Rectal smooth muscle tissue (tissue), 1 donor: ENCODE results near the gene PGPEP1.
"Not testable (repeated sequence)": the region's sequence is repeated elsewhere in the genome, so short reads cannot be mapped to it uniquely, and the experiment has no call there.

Experiments used
- H3K27ac ChIP-seq: one replicate; pipeline ENCODE4 v1.7.0; 2013; ENCODE audit warnings: low read depth, low read length, inconsistent platforms
- H3K27me3 ChIP-seq: one replicate; pipeline ENCODE4 v1.7.0; 2013; ENCODE audit warnings: low read length; ENCODE audit not compliant: control insufficient read depth, insufficient read depth
- H3K36me3 ChIP-seq: one replicate; pipeline ENCODE4 v1.7.0; 2013; ENCODE audit warnings: low read length; ENCODE audit not compliant: control insufficient read depth, insufficient read depth
- H3K4me1 ChIP-seq: one replicate; pipeline ENCODE4 v1.7.0; 2013; ENCODE audit warnings: low read length; ENCODE audit not compliant: control insufficient read depth, insufficient read depth
- H3K4me3 ChIP-seq: one replicate; pipeline ENCODE4 v1.7.0; 2013; ENCODE audit warnings: low read length
- H3K9ac ChIP-seq: one replicate; pipeline ENCODE4 v1.7.0; 2013; ENCODE audit warnings: low read length

The PGPEP1 gene

GRCh38 chr19:18396471-18397241 is 56.3 kb downstream of the PGPEP1 start:
- Histone ChIP-seq H3K27me3 (peaks cover 8% of the 10 kb centered on the region), H3K4me3 (peak overlapping the region; percentile 23), H3K9ac (no peak overlapping the region), H3K27ac (no peak overlapping the region), H3K4me1 (no peaks in the 10 kb centered on the region), H3K36me3 (no peaks in the 10 kb centered on the region)

GRCh38 chr19:18397242-18398202 is 57.1 kb downstream of the PGPEP1 start, which contains the start of gene LRRC25:
Gene LRRC25, minus strand, starts transcription at chr19:18397622. Its CDS starts 659 bp downstream, at chr19:18396963.
- Histone ChIP-seq H3K36me3 (no peaks in the 10 kb centered on the region), H3K4me3 (peak within 1 kb of the TSS; percentile 23), H3K4me1 (no peaks in the 10 kb centered on the region), H3K27me3 (peaks cover 8% of the 10 kb centered on the region), H3K27ac (no peak within 1 kb of the TSS), H3K9ac (no peak within 1 kb of the TSS)

GRCh38 chr19:18399008-18399407 is 58.6 kb downstream of the PGPEP1 start:
- H3K27ac ChIP-seq, result no peak overlapping the region
- H3K27me3 ChIP-seq, result peaks cover 8% of the 10 kb centered on the region
- H3K4me3 ChIP-seq, result no peak overlapping the region
- no peaks in the 10 kb centered on the region for H3K4me1 ChIP-seq
- no peak overlapping the region for H3K9ac ChIP-seq
- no peaks in the 10 kb centered on the region for H3K36me3 ChIP-seq

GRCh38 chr19:18401580-18402112 is 61.2 kb downstream of the PGPEP1 start:
- Histone ChIP-seq H3K27me3 (peaks cover 5% of the 10 kb centered on the region), H3K36me3 (no peaks in the 10 kb centered on the region), H3K27ac (no peak overlapping the region), H3K9ac (no peak overlapping the region), H3K4me3 (no peak overlapping the region), H3K4me1 (no peaks in the 10 kb centered on the region)

DNA sequence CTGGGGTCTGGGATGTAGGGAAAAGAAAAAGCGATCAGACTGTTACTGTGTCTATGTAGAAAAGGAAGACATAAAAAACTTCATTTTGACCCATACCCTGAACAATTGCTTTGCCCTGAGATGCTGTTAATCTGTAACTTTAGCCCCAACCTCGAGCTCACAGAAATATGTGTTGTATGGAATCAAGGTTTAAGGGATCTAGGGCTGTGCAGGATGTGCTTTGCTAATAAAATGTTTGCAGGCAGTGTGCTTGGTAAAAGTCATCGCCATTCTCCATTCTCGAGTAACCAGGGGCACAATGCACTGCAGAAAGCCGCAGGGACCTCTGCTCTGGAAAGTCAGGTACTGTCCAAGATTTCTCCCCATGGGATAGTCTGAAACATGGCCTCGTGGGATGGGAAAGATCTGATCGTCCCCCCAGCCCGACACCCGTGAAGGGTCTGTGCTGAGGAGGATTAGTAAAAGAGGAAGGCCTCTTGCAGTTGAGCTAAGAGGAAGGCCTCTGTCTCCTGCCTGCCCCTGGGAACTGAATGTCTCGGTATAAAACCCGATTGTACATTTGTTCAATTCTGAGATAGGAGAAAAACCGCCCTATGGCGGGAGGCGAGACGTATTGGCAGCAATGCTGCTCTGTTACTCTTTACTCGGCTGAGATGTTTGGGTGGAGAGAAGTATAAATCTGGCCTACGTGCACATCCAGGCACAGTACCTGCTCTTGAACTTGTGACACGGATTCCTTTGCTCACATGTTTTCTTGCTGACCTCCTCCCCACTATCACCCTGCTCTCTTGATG is 62.3 kb downstream of the PGPEP1 start:
- H3K4me3 ChIP-seq, H3K9ac ChIP-seq, H3K27me3 ChIP-seq, H3K4me1 ChIP-seq, H3K27ac ChIP-seq, H3K36me3 ChIP-seq: not testable (repeated sequence)

GRCh38 chr19:18405754-18406153 is 65.4 kb downstream of the PGPEP1 start:
- H3K27me3 ChIP-seq, H3K36me3 ChIP-seq, H3K27ac ChIP-seq, H3K4me3 ChIP-seq, H3K4me1 ChIP-seq, H3K9ac ChIP-seq: not testable (repeated sequence)

GRCh38 chr19:18406749-18407148 is 66.4 kb downstream of the PGPEP1 start:
- Histone ChIP-seq H3K27ac (no peak overlapping the region), H3K4me1 (no peaks in the 10 kb centered on the region), H3K27me3 (no peaks in the 10 kb centered on the region), H3K4me3 (no peak overlapping the region), H3K9ac (no peak overlapping the region), H3K36me3 (no peaks in the 10 kb centered on the region)

- Histone ChIP-seq H3K4me3 (no peak overlapping the region), H3K4me1 (no peaks in the 10 kb centered on the region), H3K9ac (no peak overlapping the region), H3K27ac (no peak overlapping the region), H3K36me3 (no peaks in the 10 kb centered on the region), H3K27me3 (no peaks in the 10 kb centered on the region)
Observed at GRCh38 chr19:18408053-18408476, 67.7 kb downstream of the PGPEP1 start.

GRCh38 chr19:18412610-18413239 is 72.3 kb downstream of the PGPEP1 start:
- H3K27ac ChIP-seq, result no peak overlapping the region
- no peaks in the 10 kb centered on the region for H3K36me3 ChIP-seq

GRCh38 chr19:18414504-18415177 is 74.2 kb downstream of the PGPEP1 start:
- peaks cover 10% of the 10 kb centered on the region for H3K27me3 ChIP-seq
- H3K4me3 ChIP-seq, result peak overlapping the region; percentile 2
- no peak overlapping the region for H3K9ac ChIP-seq
- peaks cover 23% of the 10 kb centered on the region for H3K4me1 ChIP-seq
- H3K27ac ChIP-seq, result peak overlapping the region; percentile 91
- no peaks in the 10 kb centered on the region for H3K36me3 ChIP-seq

More at GRCh38 chr19:18412610-18413239, 72.3 kb downstream of the PGPEP1 start:
- H3K4me1 ChIP-seq, result peaks cover 15% of the 10 kb centered on the region
- H3K27me3 ChIP-seq, result peaks cover 3% of the 10 kb centered on the region
- no peak overlapping the region for H3K9ac ChIP-seq
- no peak overlapping the region for H3K4me3 ChIP-seq

GRCh38 chr19:18415178-18415867 is 74.9 kb downstream of the PGPEP1 start:
- Histone ChIP-seq H3K27ac (peak overlapping the region; percentile 91), H3K27me3 (peaks cover 10% of the 10 kb centered on the region), H3K9ac (no peak overlapping the region), H3K36me3 (no peaks in the 10 kb centered on the region), H3K4me3 (peak overlapping the region; percentile 2), H3K4me1 (peaks cover 26% of the 10 kb centered on the region)
